GM19043 (cell line): ENCODE data around the gene ALOX5.
"Not testable (repeated sequence)": the region's sequence is repeated elsewhere in the genome, so short reads cannot be mapped to it uniquely, and the experiment has no call there.

Experiments
- ATAC-seq: cut with Tn5 transposase; IDR thresholded peaks from one replicate; pipeline ENCODE4 v1.9.1; 2021; ENCODE audit warnings: low read depth; ENCODE audit not compliant: unreplicated experiment

Gene ALOX5

DNA sequence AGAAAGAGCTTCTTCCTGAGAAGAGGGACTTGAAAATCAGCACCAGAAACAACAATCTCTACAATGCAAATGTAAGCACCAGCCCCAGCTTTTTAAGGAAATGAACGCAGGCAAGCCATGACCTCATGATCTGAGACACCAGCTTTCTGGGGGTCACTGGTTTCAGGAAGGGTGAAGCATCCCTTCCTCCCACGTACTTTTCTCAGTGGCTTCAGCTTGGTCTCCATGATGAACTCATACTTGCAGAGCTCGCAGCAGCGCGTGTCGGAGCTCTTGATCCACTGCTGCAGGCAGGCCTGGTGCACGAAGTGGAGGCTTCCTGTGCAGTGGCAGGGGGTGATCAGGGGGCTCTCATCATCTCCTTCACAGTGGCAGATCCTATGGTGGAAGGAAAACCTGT, 87.0 kb downstream of the ALOX5 start:
- ATAC-seq = peak; percentile 61

DNA sequence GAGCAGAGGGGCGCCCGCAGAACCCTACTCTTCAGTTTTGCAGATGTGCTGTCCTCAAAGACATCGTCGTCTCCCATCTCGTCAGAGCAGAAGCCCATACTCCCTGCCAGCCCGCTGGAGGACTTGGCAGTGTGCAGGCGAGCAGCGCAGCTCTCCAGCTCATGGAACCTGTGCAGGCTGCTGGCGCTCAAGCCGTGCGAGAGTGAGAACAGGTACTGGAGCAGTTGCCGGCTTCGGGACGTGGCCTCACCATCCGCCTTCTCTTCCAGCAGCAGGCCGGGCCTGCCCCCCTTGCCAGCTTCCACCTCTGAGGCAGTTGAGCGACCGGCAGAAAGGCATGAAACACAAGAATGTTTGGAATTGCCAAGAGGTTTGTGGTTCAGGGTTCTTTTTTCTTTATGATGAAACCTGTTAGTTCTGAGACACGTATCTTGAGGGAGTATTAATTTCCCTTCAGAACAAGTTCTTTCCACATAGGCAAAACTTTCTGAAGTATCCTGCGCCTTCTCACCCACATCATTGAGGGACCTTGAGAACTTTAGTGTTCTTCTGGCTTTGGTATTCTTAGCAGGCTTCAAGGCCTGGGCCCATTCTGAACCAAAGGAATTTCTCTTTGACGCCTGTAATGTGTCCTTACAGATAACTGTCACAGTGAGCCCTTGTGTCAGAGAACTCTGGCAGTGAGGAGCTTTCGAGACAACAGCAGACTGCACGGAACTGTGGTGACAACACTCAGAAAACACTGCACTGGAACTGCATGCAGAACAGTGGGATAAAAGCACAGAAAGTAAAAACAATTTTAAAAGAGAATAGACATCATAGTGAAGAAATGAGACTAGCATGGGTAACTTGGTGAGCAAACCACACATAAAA, 89.5 kb downstream of the ALOX5 start:
- no peak for ATAC-seq

DNA sequence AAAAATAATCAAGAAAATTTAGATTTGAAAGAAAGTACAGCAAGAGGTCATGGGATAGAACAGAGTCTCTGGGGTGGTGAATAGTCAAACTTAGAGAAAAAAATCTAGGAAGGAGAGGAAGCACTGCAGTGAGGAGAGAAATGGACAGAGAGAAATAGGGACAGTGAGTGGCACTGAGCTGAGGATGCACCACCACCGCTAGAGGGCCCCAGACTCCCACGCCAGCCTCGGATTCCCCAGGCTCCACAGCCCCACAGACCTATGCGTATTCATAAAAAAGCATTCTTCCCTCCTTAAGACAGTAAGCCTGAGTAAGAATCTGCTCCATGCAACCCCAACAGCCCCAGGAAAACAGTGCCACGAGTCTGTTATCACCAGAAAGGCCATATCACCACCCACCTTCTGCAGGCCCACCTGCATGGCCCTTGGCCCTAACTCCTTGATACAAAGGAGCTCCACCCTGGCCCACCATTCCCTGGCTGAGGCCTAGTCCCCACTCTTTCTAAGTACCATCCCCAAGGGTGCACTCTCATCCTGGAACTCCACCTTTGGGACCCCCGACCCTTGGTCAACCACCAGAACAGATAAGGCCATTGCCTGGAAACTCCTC, 91.0 kb downstream of the ALOX5 start:
- ATAC-seq = peak; percentile 44

DNA sequence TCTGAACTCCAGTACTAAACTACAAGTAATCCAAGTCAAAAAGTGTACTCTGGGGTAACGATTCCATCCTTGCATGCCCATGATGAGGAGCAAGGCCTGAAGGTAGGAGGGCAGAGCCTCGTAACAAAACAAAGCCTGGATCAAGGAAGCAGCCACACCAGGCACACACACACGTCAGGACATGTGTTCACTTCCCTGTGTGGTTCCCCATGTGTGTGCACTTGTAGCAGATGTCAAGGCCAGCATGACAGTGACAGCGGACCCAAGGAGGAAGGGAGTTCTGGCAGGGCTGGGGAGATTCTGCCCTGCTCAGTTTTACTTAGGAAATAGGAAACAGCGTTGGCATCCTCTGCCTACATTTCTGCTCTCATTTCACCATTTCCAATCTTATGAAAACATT, 92.8 kb downstream of the ALOX5 start:
- ATAC-seq = no peak

DNA sequence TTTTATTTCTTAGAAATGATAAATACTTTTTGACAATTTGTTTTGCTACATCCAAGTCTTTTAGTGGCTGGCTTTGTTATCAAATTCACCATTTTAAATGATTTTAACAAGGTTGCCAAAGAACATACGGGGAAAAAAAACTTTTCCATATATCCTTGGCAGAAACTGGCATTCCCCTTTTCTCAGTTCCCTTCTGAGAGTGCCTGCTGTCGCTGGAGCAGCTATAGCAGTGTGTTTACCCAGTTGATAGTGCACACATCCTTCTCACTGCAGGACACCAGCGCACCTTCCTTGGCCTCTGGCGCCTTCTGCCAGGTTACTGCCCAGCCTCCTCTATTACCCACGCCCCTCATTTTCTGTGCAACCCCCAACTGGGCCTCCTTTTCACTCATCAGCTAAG, 94.1 kb downstream of the ALOX5 start:
- ATAC-seq = no peak

DNA sequence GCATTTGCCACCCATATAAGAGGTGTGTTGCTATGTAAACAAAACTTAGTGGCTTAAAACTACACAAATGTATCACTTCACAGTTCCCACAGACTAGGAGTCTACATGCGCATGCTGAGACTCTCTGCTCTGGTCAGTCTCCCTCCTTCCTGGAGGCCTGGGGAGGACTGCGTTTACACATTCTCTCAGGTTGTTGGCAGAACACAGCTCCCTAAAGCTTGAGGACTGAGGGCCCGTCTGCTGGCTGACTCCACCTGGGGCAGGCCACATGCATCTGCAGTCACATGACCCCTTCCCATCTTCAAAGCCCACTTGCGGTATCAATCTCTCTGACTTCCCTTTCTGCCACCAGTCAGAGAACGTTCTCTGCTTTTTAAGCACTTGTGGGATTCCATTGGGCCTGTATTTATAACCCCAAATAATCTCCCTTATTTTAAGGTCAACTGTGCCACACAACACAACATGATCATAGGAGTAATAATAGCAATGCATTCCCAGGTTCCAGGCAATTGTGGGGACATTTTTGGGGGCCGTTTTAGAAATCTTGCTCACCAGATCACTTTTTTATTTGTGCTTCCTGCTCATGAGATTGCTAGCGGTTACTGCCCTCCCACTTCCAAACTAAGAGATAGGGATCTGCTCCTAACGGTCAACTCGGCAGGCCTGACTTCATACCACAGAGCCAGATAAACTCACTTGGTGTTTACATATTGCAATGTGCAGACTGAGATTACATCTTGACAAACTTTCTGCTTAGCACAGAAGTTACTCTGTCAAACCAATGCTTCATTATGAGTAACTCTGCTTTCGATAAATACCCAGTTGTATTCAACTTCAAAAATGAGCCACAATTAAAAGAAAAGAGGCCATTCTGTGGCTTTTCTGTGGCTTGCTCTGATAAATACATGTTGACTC, 96.3 kb downstream of the ALOX5 start:
- no peak for ATAC-seq

DNA sequence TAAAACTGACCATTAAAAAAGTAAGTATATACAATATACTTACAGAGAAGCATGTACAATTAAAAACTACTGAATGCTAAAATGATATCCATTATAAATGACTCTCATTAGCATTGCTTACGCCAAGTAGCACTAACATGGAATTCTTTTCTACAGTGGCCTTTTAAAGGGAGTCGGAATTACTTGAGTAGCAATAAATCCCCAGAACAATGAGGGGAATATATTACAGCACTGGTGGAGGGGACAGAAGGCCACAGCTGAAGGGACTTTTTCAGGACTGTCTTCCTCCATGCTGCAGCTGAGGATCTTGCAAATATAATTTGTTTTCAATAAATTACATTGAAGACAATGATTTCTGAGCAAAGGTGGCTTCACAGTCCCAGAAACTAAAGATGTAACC, 97.0 kb downstream of the ALOX5 start:
- ATAC-seq = no peak

DNA sequence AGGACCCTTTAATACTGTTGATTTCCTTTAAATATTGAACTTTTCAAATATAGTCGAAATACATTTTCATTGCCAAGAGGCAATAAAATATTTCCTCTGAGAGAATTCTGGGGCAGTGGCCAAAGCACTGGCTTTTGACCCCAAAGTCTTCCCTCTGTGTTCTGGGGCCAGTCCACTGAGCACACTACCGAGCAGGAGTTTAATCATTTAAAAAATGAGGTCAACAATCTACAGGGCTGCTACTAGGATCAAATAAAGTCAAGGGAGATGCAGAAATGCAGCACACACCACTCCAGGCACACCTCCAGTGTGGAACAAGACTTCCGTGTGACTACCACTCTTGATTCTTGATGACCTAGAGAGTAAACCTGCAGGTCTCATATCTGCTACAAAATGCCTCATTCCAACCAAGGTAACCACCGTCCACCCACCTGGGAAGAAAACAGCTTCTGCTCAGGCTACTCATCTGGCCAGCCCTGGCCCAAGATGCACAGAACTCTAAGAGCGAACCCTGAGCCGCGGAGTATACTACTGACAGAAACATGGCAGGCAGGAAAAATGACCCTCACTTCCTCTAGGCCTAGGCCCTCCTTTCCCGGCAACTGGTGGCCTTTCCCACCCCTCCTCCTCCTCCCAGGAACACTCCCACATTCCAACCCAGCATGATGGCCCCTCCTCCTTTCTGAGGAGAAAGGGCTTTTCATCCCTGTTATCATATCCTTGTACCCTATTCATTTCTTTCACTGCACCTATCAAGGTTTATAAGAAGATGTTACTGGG, 97.7 kb downstream of the ALOX5 start:
- no peak for ATAC-seq

DNA sequence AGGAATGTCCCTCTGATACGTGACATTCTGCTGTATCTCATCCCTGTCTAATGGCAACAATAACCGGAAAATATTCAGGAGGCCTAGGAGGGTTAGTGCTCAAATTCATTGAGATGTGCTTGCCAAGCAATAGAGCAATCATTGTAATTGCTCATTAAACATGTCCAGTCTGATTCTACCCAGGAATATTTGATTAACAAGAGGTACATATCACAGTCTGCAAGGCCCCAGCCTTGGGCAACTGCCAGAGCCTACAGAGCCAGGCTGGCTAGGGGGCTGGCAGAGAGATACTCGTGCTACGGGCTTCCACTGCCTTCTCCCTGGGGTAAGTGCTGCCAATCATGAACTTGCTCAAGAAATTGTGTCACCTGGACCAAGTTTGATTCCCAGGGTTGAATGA, 99.1 kb downstream of the ALOX5 start:
- no peak for ATAC-seq

DNA sequence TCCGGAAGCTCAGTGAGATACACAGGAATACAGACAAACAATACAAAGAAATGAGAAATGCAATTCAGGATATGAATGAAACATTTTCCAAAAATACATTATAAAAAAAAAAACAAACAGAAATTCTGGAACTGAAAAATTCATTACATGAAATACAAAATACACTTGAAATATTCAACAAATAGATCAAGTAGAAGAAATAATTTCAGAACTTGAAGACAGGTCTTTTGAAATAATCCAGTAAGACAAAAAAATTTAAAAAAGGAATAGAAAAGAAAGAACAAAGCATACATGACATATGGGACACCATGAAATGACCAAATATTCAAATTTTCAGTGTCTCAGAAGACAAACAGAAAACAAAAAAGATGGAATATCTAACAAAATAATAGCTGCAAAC, 102.5 kb downstream of the ALOX5 start:
- ATAC-seq = no peak

DNA sequence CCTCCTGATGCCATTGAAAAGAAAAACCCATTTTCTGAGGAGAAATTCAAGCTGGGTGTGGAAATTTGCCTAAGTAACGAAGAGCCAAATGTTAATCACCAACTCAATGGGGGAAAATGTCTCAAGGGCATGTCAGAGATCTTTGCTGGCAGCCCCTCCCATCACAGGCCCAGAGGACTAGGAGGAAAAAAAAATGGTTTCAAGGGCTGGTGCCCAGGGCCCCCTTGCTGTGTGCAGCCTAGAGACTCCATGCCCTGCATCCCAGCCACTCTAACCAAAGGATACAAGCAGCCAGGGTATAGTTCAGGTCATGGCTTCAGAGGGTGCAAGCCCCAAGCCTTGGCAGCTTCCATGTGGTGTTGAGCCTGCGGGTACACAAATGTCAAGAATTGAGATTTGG, 106.3 kb downstream of the ALOX5 start:
- no peak for ATAC-seq

DNA sequence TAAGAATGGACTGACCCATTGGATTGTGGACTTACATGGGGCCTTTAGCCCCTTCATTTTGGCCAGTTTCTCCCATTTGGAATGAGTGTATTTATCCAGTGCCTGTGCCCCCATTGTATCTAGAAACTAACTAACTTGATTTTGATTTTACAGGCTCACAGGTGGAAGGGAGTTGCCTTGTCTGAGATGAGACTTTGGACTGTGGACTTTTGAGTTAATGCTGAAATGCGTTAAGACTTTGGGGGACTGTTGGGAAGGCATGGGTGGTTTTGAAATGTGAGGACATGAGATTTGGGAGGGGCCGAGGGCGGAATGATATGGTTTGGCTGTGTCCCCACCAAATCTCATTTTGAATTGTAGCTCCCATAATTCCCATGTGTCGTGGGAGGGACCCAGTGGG, 107.1 kb downstream of the ALOX5 start:
- not testable (repeated sequence) for ATAC-seq

DNA sequence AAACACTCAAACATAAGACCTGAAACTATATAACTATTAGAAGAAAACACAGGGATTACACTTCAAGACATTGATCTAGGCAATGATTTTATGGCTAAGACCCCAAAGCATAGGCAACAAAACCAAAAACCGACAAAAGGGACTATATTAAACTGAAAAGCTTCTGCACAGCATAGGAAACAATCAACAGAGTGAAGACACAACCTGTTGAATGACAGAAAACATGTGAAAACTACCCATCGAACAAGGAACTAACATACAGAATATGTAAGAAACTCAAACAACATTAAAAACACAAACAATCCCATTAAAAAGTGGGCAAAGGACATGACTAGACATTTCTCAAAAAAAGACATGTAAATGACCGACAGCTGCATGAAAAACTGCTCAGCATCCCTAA, 109.0 kb downstream of the ALOX5 start:
- no peak for ATAC-seq

DNA sequence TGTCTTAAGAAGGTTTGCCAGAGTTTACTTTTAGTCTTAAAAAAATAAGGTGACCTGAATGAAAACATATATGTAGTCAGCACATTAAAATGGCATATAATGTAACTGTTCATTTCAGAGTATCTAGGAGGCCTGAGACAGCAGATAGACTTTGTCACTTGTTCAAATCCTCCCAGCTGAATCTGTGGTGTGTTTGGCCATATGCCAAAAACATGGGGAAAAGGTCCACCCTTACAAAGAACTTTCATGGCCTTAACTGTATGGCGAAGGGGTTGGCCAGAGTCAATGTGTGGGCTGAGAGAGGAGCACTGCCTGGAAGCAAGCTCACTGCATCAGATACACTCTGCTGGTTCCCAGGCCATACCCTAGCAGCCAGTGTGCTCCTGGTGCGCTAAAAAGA, 113.7 kb downstream of the ALOX5 start:
- ATAC-seq = no peak

DNA sequence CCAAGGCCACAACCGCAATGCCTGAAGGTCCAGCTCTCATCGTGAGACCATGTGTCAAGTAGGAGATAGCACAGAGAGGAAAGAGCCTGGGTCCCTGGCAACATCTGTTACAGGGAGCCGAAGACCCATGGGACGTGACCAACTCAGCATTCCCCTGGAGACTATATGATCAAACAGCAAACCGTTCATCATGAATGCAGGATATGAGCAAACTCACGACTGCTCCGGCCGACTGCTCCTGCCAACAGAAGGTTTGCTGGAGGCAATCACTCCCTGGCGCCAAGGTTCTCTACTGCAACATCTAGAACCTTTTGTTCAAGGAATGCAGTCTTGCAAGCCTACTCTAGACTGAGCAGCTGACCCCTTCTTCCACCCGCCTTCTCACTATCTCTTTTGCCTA, 114.3 kb downstream of the ALOX5 start:
- no peak for ATAC-seq

DNA sequence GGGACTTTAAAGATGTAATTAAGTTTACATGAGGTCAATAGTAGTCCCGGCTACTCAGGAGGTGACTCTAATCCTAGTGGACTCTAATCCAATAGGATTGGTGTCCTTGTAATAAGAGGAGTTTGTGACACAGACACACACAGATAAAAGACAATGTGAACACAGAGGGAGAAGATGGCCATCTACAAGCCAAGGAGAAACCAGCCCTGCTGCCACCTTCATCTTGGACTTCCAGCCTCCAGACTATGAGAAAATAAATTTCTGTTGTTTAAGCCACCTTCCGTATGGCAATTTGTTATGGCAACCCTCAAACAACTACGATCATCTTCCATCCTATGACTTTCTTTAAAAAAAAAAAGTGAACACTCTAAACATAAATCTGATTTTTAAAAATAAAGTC, 116.3 kb downstream of the ALOX5 start:
- no peak for ATAC-seq

DNA sequence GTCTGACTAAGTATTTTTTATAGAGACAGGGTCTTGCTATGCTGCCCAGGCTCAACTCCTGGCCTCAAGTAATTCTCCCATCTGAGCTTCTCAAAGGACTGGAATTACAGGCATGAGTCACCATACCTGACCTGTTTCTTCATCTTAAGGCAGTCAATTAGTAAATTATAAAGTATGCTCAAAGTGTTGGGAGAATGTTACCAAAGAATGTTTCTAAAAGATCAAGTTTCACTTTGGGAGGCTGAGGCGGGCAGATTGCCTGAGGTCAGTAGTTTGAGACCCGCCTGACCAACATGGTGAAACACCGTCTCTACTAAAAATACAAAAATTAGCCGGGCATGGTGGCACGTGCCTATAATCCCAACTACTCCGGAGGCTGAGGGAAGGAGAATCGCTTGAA, 117.0 kb downstream of the ALOX5 start:
- no peak for ATAC-seq
